ENCODE results near the gene CLUH.

DNA sequence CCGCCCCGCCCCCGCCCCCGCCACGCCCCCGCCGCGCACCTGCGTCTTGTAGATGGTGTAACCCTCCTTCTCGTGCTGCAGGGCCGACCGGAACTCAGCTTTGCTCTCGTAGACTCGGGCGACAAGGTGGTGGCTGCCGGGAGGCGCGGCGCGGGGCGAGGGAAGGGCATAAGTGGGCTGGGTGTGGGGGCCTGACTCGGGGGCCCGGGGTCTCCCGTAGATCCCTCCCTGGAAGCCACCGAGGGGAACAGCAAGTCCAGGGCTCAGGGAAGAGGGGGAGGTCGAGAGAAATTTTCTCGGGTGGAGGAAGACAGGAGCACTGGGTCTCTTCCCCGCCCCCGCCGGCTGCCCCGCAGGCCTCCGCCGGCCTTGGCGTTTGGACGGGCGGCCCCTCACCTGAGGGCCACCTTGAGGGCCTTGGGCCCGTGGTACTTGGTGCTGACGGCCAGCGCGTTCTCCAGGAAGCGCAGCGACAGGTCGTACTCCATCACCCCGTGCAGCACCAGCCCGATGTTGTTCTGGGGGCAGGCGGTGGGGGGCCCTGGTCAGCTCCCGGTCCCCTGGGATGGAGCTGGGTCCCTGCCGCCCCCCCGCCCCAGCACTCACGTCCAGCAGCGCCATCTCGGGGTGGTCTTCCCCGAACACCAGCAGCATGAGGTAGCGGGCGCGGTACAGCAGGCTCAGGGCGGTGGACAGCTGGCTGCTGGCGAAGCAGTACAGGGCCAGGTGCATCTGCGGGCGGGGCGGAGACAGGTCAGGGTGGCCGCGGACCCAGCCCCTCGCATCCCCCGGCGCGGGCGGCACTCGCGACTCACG, 19.4 kb downstream of the CLUH start:
- TF ChIP-seq POLR2A (IDR thresholded peaks at IDR 0.05) = no peak
- TF ChIP-seq, protein P1, sequence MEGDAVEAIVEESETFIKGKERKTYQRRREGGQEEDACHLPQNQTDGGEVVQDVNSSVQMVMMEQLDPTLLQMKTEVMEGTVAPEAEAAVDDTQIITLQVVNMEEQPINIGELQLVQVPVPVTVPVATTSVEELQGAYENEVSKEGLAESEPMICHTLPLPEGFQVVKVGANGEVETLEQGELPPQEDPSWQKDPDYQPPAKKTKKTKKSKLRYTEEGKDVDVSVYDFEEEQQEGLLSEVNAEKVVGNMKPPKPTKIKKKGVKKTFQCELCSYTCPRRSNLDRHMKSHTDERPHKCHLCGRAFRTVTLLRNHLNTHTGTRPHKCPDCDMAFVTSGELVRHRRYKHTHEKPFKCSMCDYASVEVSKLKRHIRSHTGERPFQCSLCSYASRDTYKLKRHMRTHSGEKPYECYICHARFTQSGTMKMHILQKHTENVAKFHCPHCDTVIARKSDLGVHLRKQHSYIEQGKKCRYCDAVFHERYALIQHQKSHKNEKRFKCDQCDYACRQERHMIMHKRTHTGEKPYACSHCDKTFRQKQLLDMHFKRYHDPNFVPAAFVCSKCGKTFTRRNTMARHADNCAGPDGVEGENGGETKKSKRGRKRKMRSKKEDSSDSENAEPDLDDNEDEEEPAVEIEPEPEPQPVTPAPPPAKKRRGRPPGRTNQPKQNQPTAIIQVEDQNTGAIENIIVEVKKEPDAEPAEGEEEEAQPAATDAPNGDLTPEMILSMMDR (IDR thresholded peaks at IDR 0.05) = no peak

All from ovary (tissue), 3 donors.